Activated CD4-positive, alpha-beta T cell treated with anti-CD3 and anti-CD28 coated beads, Interleukin-2, amount 10 ng/mL, durations not matched to agents 24 days and 14 days (primary cell): ENCODE results near the gene GAPDHS. TPM values are rescaled to one million over a fixed set of nuclear protein-coding genes. Genes with fewer than 3 reads are reported as not detected.

ENCODE experiments used
- DNase-seq: peaks from one replicate; pipeline ENCODE4 v3.0.0; 2022
- H3K27ac Mint-ChIP-seq: one replicate; pipeline ENCODE4 v1.8.0; 2022; ENCODE audit warnings: mild to moderate bottlenecking, mixed read lengths
- H3K27me3 Mint-ChIP-seq: one replicate; pipeline ENCODE4 v1.8.0; 2022; ENCODE audit warnings: mixed read lengths
- H3K36me3 Mint-ChIP-seq: one replicate; pipeline ENCODE4 v1.8.0; 2022; ENCODE audit warnings: low read depth, mild to moderate bottlenecking, mixed read lengths
- H3K4me1 Mint-ChIP-seq: one replicate; pipeline ENCODE4 v1.8.0; 2021; ENCODE audit warnings: mixed read lengths
- H3K4me3 Mint-ChIP-seq: one replicate; pipeline ENCODE4 v1.8.0; 2022; ENCODE audit warnings: mild to moderate bottlenecking, moderate library complexity, mixed read lengths
- H3K9me3 Mint-ChIP-seq: one replicate; pipeline ENCODE4 v1.8.0; 2021; ENCODE audit warnings: mixed read lengths
- intact Hi-C: fragments of 100-400 bp; cut with micrococcal nuclease; formaldehyde crosslinking; loops from one replicate; pipeline ENCODE4 v1.15.1; 2023
- total RNA-seq: library from RNA; stranded (reverse); gene quantifications from 2 replicates; pipeline ENCODE4 v1.2.3, GENCODE V29; 2022

GAPDHS gene
- total RNA-seq, 1 donor from 2014 or later, result not detected

DNA sequence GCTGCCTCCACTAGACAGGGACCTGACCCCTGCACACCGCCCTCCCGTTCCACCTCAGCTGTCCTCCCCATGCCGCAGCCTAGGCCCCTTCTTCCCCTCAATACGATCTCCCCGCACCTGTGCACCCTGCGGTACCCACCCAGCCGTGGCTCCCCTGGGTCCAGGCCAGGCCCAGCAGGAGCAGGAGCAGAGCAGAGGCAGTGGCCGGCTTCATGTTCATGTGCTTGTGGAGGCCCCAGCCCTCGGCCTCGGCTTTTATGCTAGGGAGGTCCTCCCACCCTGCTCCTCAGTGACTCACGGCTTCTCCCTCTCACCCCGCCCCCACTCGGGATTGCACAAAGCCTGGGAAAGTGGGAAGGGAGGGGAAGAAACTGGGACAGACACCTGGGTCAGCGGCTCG lies 31.6 kb upstream of the GAPDHS start:
- Mint-ChIP-seq H3K27me3 (peaks cover 20% of the 10 kb centered on the region), H3K4me1 (peaks cover 2% of the 10 kb centered on the region), H3K36me3 (no peaks in the 10 kb centered on the region), H3K9me3 (no peaks in the 10 kb centered on the region), H3K27ac (no peak overlapping the region), H3K4me3 (no peak overlapping the region)
- DNase-seq, result no peak
- intact Hi-C loops, result no loop called here

- intact Hi-C loops, result no loop called here
- no peak for DNase-seq
Observed at GRCh38 chr19:35502751-35503150, 30.5 kb upstream of the GAPDHS start.

GRCh38 chr19:35506011-35506410 lies 27.2 kb upstream of the GAPDHS start:
- Mint-ChIP-seq H3K36me3 (no peaks in the 10 kb centered on the region), H3K9me3 (no peaks in the 10 kb centered on the region), H3K4me3 (no peak overlapping the region), H3K27me3 (peaks cover 54% of the 10 kb centered on the region), H3K27ac (no peak overlapping the region), H3K4me1 (peaks cover 11% of the 10 kb centered on the region)
- intact Hi-C loops, result no loop called here
- no peak for DNase-seq

More at GRCh38 chr19:35502751-35503150, 30.5 kb upstream of the GAPDHS start:
- Mint-ChIP-seq H3K4me1 (peaks cover 2% of the 10 kb centered on the region), H3K27me3 (peaks cover 28% of the 10 kb centered on the region), H3K4me3 (no peak overlapping the region), H3K27ac (no peak overlapping the region), H3K9me3 (no peaks in the 10 kb centered on the region), H3K36me3 (no peaks in the 10 kb centered on the region)

DNA sequence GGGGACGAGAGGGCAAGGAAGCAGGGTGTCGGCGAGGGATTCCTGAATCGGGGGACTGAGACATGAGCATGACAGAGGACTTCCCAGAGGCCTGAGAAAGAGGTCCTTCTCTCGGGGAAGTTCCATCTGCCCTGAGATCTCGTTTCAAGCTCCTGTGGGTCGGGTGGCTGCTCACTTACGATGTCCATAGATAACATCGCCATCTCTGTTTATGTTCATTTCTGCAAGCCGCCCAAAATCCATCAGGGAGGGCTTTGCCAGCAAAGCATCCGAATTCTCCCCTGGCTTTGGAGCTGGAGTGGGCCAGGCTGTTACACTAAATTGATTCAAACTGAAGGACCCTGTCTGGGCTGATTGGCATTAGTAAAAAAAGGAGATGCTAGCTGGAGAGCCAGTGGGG lies 25.7 kb upstream of the GAPDHS start:
- H3K27me3 Mint-ChIP-seq, result peaks cover 57% of the 10 kb centered on the region
- H3K9me3 Mint-ChIP-seq, result no peaks in the 10 kb centered on the region
- H3K4me1 Mint-ChIP-seq, result peaks cover 9% of the 10 kb centered on the region

GRCh38 chr19:35508129-35508528 lies 25.1 kb upstream of the GAPDHS start:
- Mint-ChIP-seq H3K36me3 (no peaks in the 10 kb centered on the region), H3K4me3 (no peak overlapping the region), H3K9me3 (no peaks in the 10 kb centered on the region), H3K4me1 (peaks cover 9% of the 10 kb centered on the region), H3K27me3 (peaks cover 61% of the 10 kb centered on the region), H3K27ac (no peak overlapping the region)
- intact Hi-C loops, result no loop called here
- DNase-seq, result no peak

More for the DNA sequence above, 25.7 kb upstream of the GAPDHS start:
- intact Hi-C loops, result no loop called here
- no peak overlapping the region for H3K4me3 Mint-ChIP-seq
- no peak overlapping the region for H3K27ac Mint-ChIP-seq
- H3K36me3 Mint-ChIP-seq, result no peaks in the 10 kb centered on the region
- no peak for DNase-seq

DNA sequence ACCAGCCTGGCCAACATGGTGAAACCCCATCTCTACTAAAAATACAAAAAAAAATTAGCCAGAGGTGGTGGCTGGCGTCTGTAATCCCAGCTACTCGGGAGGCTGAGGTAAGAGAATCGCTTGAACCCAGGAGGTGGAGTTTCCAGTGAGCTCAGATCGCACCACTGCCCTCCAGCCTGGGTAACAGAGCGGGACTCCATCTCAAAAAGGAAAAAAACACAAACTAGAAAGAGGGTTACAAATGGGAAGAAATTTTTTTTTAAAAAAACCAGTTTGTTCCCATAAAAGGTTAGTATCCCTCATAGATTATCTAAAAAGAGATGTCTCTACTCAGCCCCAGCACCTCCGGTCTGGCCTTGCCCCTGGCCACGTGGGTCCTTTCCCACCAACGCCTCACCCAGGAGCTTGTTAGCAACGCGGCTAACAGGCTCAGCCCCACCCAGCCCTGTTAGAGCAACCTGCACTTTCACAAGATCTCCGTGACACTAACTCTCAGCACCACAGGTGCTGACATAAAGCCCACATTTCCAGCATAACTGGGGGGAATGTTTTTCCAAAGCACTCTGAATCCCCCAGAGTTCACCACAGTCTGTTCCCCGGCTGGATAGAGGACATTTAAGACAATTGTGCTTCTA lies 24.1 kb upstream of the GAPDHS start:
- intact Hi-C loops, result no loop called here
- peak; percentile 73 for DNase-seq
- Mint-ChIP-seq H3K4me1 (peaks cover 9% of the 10 kb centered on the region), H3K9me3 (no peaks in the 10 kb centered on the region), H3K27ac (no peak overlapping the region), H3K36me3 (no peaks in the 10 kb centered on the region), H3K27me3 (peaks cover 61% of the 10 kb centered on the region), H3K4me3 (peak overlapping the region; percentile 62)

- intact Hi-C loops, result loop anchor here (1.0 to 5.0 kb wide), 2 partner anchors 37 to 82 kb away; partner anchors contain the start of gene TMEM147
- no peaks in the 10 kb centered on the region for H3K36me3 Mint-ChIP-seq
- peaks cover 9% of the 10 kb centered on the region for H3K4me1 Mint-ChIP-seq
- H3K27me3 Mint-ChIP-seq, result peaks cover 60% of the 10 kb centered on the region
- peak overlapping the region; percentile 62 for H3K4me3 Mint-ChIP-seq
- DNase-seq, result peak; percentile 91
- H3K9me3 Mint-ChIP-seq, result no peaks in the 10 kb centered on the region
- H3K27ac Mint-ChIP-seq, result no peak overlapping the region
Observed at GRCh38 chr19:35509861-35510625, 23.2 kb upstream of the GAPDHS start.

GRCh38 chr19:35510626-35510964 lies 22.7 kb upstream of the GAPDHS start:
- Mint-ChIP-seq H3K4me1 (peaks cover 9% of the 10 kb centered on the region), H3K27ac (no peak overlapping the region), H3K4me3 (no peak overlapping the region), H3K27me3 (peaks cover 57% of the 10 kb centered on the region), H3K9me3 (no peaks in the 10 kb centered on the region), H3K36me3 (no peaks in the 10 kb centered on the region)
- no peak for DNase-seq
- intact Hi-C loops, result loop anchor here (1.0 to 5.0 kb wide), 2 partner anchors 37 to 82 kb away; partner anchors contain the start of gene TMEM147

GRCh38 chr19:35511337-35511736 lies 21.9 kb upstream of the GAPDHS start:
- no peak for DNase-seq
- Mint-ChIP-seq H3K4me3 (no peak overlapping the region), H3K27ac (no peak overlapping the region), H3K4me1 (peaks cover 9% of the 10 kb centered on the region), H3K9me3 (no peaks in the 10 kb centered on the region), H3K36me3 (no peaks in the 10 kb centered on the region), H3K27me3 (peaks cover 53% of the 10 kb centered on the region)
- intact Hi-C loops, result loop anchor here (5.0 kb wide), 1 partner anchor 36 kb away; the partner anchor contains the start of gene TMEM147

DNA sequence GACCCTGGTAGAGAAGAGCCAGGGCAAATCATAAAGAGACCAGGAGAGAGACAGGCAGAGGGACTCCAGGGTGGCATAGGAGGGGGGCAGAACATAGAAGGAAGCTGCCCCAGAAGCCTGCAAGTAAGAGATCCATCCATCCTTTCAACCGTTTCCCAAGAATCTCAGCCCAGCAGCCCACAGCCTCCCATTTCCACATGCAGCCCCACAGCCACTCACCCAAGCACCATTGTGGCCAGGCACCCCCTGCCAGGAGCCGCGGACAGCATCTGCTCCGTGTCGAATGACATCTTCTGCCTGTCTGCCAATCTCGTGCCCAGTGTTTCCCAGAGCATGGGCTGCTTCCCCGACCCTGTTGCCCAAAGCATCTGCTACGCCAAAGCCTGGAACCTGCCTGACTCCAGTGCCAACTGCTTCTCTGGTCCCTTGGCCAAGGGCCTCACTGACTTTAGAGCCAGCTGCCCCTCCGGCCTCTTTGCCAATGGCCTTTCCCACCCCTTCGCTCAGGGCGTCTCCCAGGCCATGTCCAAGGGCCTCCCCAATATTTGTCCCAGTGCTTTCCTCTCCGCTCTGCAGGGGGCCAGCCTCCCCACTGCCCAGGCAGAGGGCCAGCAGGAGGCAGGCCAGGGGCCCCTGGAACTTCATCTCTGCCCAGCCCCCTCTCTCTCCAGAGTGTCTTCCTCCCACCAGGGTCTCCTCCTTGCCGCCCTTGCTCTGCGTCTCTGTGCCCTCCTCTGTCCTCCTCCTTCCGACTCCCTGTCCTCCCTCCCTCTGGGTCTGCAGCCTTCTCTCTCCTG lies 20.2 kb upstream of the GAPDHS start:
- Mint-ChIP-seq H3K4me1 (peaks cover 9% of the 10 kb centered on the region), H3K4me3 (no peak overlapping the region), H3K27me3 (peaks cover 43% of the 10 kb centered on the region), H3K36me3 (no peaks in the 10 kb centered on the region), H3K9me3 (no peaks in the 10 kb centered on the region), H3K27ac (no peak overlapping the region)
- intact Hi-C loops, result loop anchor here (5.0 kb wide), 1 partner anchor 34 kb away; the partner anchor contains the start of gene TMEM147
- DNase-seq, result no peak

- DNase-seq, result no peak
- intact Hi-C loops, result loop anchor here (5.0 kb wide), 1 partner anchor 34 kb away; the partner anchor contains the start of gene TMEM147
- H3K27ac Mint-ChIP-seq, result no peak within 1 kb of the TSS
Observed at GRCh38 chr19:35513628-35514281, 19.5 kb upstream of the GAPDHS start, which contains the start of gene DMKN. Gene DMKN (minus strand): TSS chr19:35513649. CDS start chr19:35513475, 174 bp downstream.

GRCh38 chr19:35514282-35514809 lies 18.9 kb upstream of the GAPDHS start:
- no peaks in the 10 kb centered on the region for H3K36me3 Mint-ChIP-seq
- H3K9me3 Mint-ChIP-seq, result no peaks in the 10 kb centered on the region
- DNase-seq, result no peak
- H3K4me1 Mint-ChIP-seq, result peaks cover 7% of the 10 kb centered on the region
- intact Hi-C loops, result loop anchor here (5.0 kb wide), 1 partner anchor 33 kb away; the partner anchor contains the start of gene TMEM147
- no peak overlapping the region for H3K27ac Mint-ChIP-seq
- H3K4me3 Mint-ChIP-seq, result no peak overlapping the region
- H3K27me3 Mint-ChIP-seq, result peaks cover 32% of the 10 kb centered on the region

More at GRCh38 chr19:35513628-35514281, 19.5 kb upstream of the GAPDHS start, which contains the start of gene DMKN:
- Mint-ChIP-seq H3K9me3 (no peaks in the 10 kb centered on the region), H3K36me3 (no peaks in the 10 kb centered on the region), H3K4me3 (no peak within 1 kb of the TSS), H3K27me3 (peaks cover 36% of the 10 kb centered on the region), H3K4me1 (peaks cover 9% of the 10 kb centered on the region)

GRCh38 chr19:35516310-35516709 lies 16.9 kb upstream of the GAPDHS start:
- no peak for DNase-seq
- intact Hi-C loops, result no loop called here
- H3K9me3 Mint-ChIP-seq, result no peaks in the 10 kb centered on the region
- no peak overlapping the region for H3K4me3 Mint-ChIP-seq
- H3K27ac Mint-ChIP-seq, result no peak overlapping the region
- H3K36me3 Mint-ChIP-seq, result no peaks in the 10 kb centered on the region
- H3K27me3 Mint-ChIP-seq, result peaks cover 19% of the 10 kb centered on the region
- no peaks in the 10 kb centered on the region for H3K4me1 Mint-ChIP-seq
